Measurements from ENCODE around the gene ATP6AP1. TPM values are rescaled to one million over a fixed set of nuclear protein-coding genes. Genes with fewer than 3 reads are reported as not detected.
A peak's percentile ranks its signal among the peaks of the same experiment; 100 is the strongest.

The ATP6AP1 gene
- total RNA-seq, 6 experiments from 2014 or later: 26.5 to 41.4 (median 32.4) TPM

- Histone ChIP-seq H3K27ac (no peak overlapping the region), H3K4me1 (no peaks in the 10 kb centered on the region), H3K4me3 (peak overlapping the region; percentile 36 to 65 (median 44)), H3K36me3 (no peaks in the 10 kb centered on the region), H3K9me3 (no peaks in the 10 kb centered on the region), H3K27me3 (no peaks in the 10 kb centered on the region)
- intact Hi-C loops (cut with DNase I): no loop called here
- WGBS (ENCODE audit: insufficient coverage, low coverage, low lambda C conversion rate, missing lambda C conversion rate): 53% methylated on average over 10 of the region's 15 CpGs
- TF ChIP-seq POLR2A (IDR thresholded peaks at IDR 0.05): no peak
- no peak for TF ChIP-seq CTCF (IDR thresholded peaks at IDR 0.05)
- DNase-seq: no peak
- peak; percentile 25 to 66 (median 55) for ATAC-seq
Measured at GRCh38 chrX:154458954-154459778, 30.7 kb downstream of the ATP6AP1 start.

- WGBS (ENCODE audit: insufficient coverage, low coverage, low lambda C conversion rate, missing lambda C conversion rate): no CpG with 5 or more reads among the region's 14 CpGs
- Histone ChIP-seq H3K27me3 (no peaks in the 10 kb centered on the region), H3K27ac (no peak overlapping the region), H3K4me1 (no peaks in the 10 kb centered on the region), H3K4me3 (no peak overlapping the region), H3K36me3 (no peaks in the 10 kb centered on the region), H3K9me3 (no peaks in the 10 kb centered on the region)
- TF ChIP-seq CTCF (IDR thresholded peaks at IDR 0.05) (no peak), POLR2A (IDR thresholded peaks at IDR 0.05) (no peak)
- ATAC-seq (no peak), DNase-seq (no peak)
- intact Hi-C loops (cut with DNase I): no loop called here
Measured at GRCh38 chrX:154459832-154460231, 31.4 kb downstream of the ATP6AP1 start.

- no peak overlapping the region for H3K27ac ChIP-seq
- TF ChIP-seq POLR2A (IDR thresholded peaks at IDR 0.05): no peak
- no peak for TF ChIP-seq CTCF (IDR thresholded peaks at IDR 0.05)
- no peaks in the 10 kb centered on the region for H3K9me3 ChIP-seq
- no peaks in the 10 kb centered on the region for H3K36me3 ChIP-seq
- ATAC-seq (no peak), DNase-seq (no peak)
- WGBS (ENCODE audit: insufficient coverage, low coverage, low lambda C conversion rate, missing lambda C conversion rate): 97% methylated on average over 11 of the region's 26 CpGs
- no peak overlapping the region for H3K4me3 ChIP-seq
- H3K27me3 ChIP-seq: no peaks in the 10 kb centered on the region
- intact Hi-C loops (cut with DNase I): no loop called here
- H3K4me1 ChIP-seq: no peaks in the 10 kb centered on the region
Measured at GRCh38 chrX:154460326-154460725, 31.8 kb downstream of the ATP6AP1 start.

GRCh38 chrX:154462396-154462795 lies 33.9 kb downstream of the ATP6AP1 start:
- no peak overlapping the region for H3K27ac ChIP-seq
- intact Hi-C loops (cut with DNase I): no loop called here
- no peak for ATAC-seq
- no peaks in the 10 kb centered on the region for H3K27me3 ChIP-seq
- no peak for DNase-seq
- whole genome bisulfite sequencing (ENCODE audit: insufficient coverage, low coverage, low lambda C conversion rate, missing lambda C conversion rate): 40% methylated on average over 1 of the region's 8 CpGs
- H3K9me3 ChIP-seq: no peaks in the 10 kb centered on the region
- no peaks in the 10 kb centered on the region for H3K36me3 ChIP-seq
- H3K4me1 ChIP-seq: no peaks in the 10 kb centered on the region
- no peak overlapping the region for H3K4me3 ChIP-seq
- TF ChIP-seq CTCF (IDR thresholded peaks at IDR 0.05) (no peak), POLR2A (IDR thresholded peaks at IDR 0.05) (no peak)
